AG04449 (cell line): Measurements from ENCODE around the gene PIK3C3.
"Not testable (repeated sequence)": the region's sequence is repeated elsewhere in the genome, so short reads cannot be mapped to it uniquely, and the experiment has no call there.

Experiments used
- CTCF ChIA-PET: fragments of 350-600 bp; formaldehyde crosslinking; extraction: SDS; loops from one replicate; lab custom pipeline; 2021; ENCODE audit warnings: antibody characterized with exemption; lab: Yijun Ruan, JAX
- POLR2A ChIA-PET: fragments of 400-600, 350-600 bp; formaldehyde crosslinking; extraction: SDS; loops from one replicate; lab custom pipeline; 2020; ENCODE audit warnings: antibody characterized with exemption, inconsistent platforms; lab: Yijun Ruan, JAX
- DNase-seq: peaks from one replicate; pipeline ENCODE4 v3.0.0-alpha.2; 2010; ENCODE audit warnings: low read depth, low spot score
- H3K4me3 ChIP-seq: 2 replicates; pipeline ENCODE4 v1.5.1; 2011; ENCODE audit warnings: low read depth, mild to moderate bottlenecking, control low read depth, low read length
- TF ChIP-seq, protein P1 (sequence below): IDR thresholded peaks from one replicate; pipeline ENCODE4 v1.5.1; 2011; ENCODE audit warnings: mild to moderate bottlenecking, moderate library complexity, low read length, control low read depth, inconsistent platforms; ENCODE audit not compliant: insufficient read depth; ENCODE audit errors: missing control alignments

Gene PIK3C3

GRCh38 chr18:41996020-41996419 lies 41.0 kb downstream of the PIK3C3 start:
- H3K4me3 ChIP-seq = no peak overlapping the region
- ChIA-PET CTCF (interaction anchor here (0.8 to 1.2 kb wide), 5 partner anchors 16 to 55 kb away, joined by 3 to 5 read pairs (median 3); no protein-coding TSS in a partner anchor), POLR2A (no interaction called here)
- DNase-seq = no peak
- TF ChIP-seq, protein P1, sequence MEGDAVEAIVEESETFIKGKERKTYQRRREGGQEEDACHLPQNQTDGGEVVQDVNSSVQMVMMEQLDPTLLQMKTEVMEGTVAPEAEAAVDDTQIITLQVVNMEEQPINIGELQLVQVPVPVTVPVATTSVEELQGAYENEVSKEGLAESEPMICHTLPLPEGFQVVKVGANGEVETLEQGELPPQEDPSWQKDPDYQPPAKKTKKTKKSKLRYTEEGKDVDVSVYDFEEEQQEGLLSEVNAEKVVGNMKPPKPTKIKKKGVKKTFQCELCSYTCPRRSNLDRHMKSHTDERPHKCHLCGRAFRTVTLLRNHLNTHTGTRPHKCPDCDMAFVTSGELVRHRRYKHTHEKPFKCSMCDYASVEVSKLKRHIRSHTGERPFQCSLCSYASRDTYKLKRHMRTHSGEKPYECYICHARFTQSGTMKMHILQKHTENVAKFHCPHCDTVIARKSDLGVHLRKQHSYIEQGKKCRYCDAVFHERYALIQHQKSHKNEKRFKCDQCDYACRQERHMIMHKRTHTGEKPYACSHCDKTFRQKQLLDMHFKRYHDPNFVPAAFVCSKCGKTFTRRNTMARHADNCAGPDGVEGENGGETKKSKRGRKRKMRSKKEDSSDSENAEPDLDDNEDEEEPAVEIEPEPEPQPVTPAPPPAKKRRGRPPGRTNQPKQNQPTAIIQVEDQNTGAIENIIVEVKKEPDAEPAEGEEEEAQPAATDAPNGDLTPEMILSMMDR = no peak

- DNase-seq = no peak
- CTCF ChIA-PET = interaction anchor here (3.3 kb wide), 1 partner anchor 29 kb away, joined by 17 read pairs; no protein-coding TSS in a partner anchor
- TF ChIP-seq, protein P1 = no peak
- POLR2A ChIA-PET = no interaction called here
- H3K4me3 ChIP-seq = no peak overlapping the region
These were observed 44.7 kb downstream of the PIK3C3 start for GRCh38 chr18:41999751-42000150.

DNA sequence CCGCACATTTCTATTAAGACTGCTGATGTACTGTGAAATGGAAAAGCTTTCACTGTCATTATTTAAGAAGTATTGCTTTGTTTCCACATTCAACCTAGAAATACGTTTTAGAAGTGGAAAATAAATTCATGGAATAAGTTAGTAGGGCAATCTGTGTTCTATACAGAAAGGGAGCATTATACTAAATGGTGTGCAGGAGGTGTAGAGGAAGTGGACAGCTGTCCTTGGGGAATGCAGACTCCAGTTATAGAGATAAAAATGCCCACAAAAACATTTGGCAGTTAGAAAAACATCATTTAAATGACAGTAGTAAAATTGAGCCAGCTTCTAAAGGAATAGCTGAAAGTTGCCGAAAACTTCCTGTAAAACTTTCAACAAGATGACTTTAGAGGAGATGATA lies 46.8 kb downstream of the PIK3C3 start:
- TF ChIP-seq, protein P1 = no peak
- DNase-seq = no peak
- ChIA-PET CTCF (interaction anchor here (1.0 to 3.3 kb wide), 2 partner anchors 26 to 29 kb away, joined by 4 to 17 read pairs; no protein-coding TSS in a partner anchor), POLR2A (no interaction called here)
- no peak overlapping the region for H3K4me3 ChIP-seq

DNA sequence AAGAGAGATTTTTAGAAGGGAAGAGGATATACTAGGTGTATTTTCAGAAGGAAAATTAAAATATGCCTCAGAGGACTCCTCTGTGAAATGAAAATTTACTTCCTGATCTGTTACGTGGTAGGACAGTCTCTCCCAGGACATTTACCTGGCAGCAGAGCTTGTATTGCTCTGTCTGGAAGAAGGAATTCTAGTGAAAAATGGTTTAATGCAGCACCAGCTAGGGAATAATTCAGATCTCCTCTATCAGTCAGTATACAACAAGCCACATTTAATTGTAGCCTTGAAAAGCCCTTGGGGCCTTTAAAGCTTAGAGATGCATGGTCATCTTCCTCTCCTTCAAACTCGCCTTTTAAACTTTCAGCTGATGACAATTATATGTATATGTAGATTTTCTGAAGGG lies 49.6 kb downstream of the PIK3C3 start:
- ChIA-PET POLR2A (no interaction called here), CTCF (interaction anchor here (1.9 kb wide), 1 partner anchor 23 kb away, joined by 10 read pairs; no protein-coding TSS in a partner anchor)
- TF ChIP-seq, protein P1 = no peak
- H3K4me3 ChIP-seq = no peak overlapping the region
- no peak for DNase-seq

DNA sequence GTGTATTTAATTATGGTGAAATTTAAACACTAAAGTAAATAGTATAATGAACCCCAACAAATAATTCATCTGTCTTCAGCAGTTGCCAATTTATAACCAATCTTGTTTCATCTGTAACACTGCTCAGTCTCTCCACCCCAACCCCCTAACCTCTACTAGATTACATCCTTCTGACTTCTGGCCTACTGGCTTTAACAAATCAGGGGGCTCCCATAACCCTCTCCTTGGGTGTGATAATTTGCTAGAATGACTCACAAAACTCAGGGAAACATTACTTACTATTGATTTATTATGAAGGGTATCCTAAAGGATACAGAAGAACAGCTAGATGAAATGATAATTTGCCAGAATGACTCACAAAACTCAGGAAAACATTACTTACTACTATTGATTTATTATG lies 50.7 kb downstream of the PIK3C3 start:
- CTCF ChIA-PET = interaction anchor here (0.9 to 2.3 kb wide), 5 partner anchors 8 to 25 kb away, joined by 3 to 10 read pairs (median 6); no protein-coding TSS in a partner anchor
- DNase-seq = no peak
- POLR2A ChIA-PET = no interaction called here
- H3K4me3 ChIP-seq = no peak overlapping the region
- TF ChIP-seq, protein P1 = no peak

DNA sequence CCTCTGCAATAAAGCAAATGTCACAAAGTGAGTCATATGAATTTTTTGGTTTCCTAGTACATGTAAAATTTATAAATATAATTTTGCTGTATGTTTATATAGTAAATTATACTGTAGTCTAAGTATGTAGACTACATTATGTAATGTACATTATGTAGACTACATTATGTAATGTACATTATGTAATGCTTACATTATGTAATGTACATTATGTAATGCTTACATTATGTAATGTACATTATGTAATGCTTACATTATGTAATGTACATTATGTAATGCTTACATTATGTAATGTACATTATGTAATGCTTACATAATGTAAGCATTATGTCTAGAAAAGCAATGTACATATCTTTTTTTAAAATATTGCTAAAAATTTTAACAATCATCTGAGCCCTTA lies 54.4 kb downstream of the PIK3C3 start:
- H3K4me3 ChIP-seq, POLR2A ChIA-PET, DNase-seq, CTCF ChIA-PET: not testable (repeated sequence)

DNA sequence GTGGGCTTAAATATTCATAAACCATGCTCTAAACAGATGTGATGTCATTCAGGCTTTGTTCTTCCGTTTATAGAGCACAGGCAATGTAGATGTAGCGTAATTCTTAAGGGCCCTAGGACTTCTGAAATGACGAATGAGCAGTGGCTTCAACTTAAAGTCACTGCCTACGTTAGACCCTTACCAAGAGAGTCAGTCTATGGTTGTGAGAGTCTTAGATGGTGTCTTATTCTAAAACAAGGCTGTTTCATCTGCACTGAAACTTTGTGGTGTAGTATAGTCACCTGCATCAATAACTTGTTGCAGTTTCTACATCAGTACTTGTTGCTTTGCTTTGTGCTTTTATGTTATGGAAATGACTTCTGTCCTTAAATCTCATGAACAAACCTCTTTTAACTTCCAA lies 56.0 kb downstream of the PIK3C3 start:
- no peak for DNase-seq
- no peak overlapping the region for H3K4me3 ChIP-seq
- TF ChIP-seq, protein P1 = no peak
- CTCF ChIA-PET = interaction anchor here (4.1 to 12.4 kb wide), 2 partner anchors 17 to 42 kb away, joined by 13 to 209 read pairs; no protein-coding TSS in a partner anchor
- POLR2A ChIA-PET = no interaction called here
